Erythroblast (primary cell): ENCODE results near the gene DNAJB8.

ENCODE experiments used
- GATA1 ChIP-seq: IDR thresholded peaks from 2 replicates; pipeline ENCODE4 v1.6.1; 2011; ENCODE audit warnings: low read depth, mild to moderate bottlenecking, control low read depth, low read length, moderate library complexity
- POLR2A ChIP-seq: IDR thresholded peaks from 2 replicates; pipeline ENCODE4 v1.6.1; 2011; ENCODE audit warnings: mild to moderate bottlenecking, low read length

DNA sequence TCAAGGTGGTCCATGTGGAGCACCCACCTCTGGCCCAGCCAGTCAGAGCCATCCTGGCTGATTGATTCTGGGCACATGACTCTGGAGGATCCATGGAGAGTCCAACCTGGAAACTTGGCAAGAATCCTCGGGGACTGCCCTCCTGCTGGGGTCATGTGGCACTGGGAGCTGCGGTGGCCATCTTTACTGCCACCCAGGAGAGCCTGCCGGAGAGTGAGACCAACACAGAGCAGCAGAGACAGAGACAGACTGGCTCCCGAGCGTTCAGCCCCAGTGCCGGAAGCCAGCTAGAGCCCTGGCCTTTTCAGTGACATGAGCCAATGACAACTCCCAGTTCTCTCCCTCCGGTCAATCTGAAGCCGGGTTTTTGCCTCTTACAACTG lies 37.8 kb upstream of the DNAJB8 start:
- TF ChIP-seq POLR2A (no peak), GATA1 (no peak)
